IMR-90 (cell line): Measurements from ENCODE around the gene NTM. TPM values are rescaled to one million over a fixed set of nuclear protein-coding genes. Genes with fewer than 3 reads are reported as not detected.
A peak's percentile ranks its signal among the peaks of the same experiment; 100 is the strongest.

ENCODE experiments used
- ATAC-seq: fragments of 200-7000 bp; cut with Tn5 transposase; 2 replicates; pipeline ENCODE4 v1.9.1; 2020; ENCODE audit warnings: low read depth, mild to moderate bottlenecking, moderate library complexity
- BruUV-seq: library from RNA; stranded (reverse); fragments of 400-500 nt; replicated peaks from 2 replicates; lab custom pipeline; 2021; lab: Mats Ljungman, UMichigan
- CTCF ChIA-PET: fragments of 300-600 bp; formaldehyde crosslinking; extraction: SDS; loops from one replicate; lab custom pipeline; 2021; ENCODE audit warnings: antibody characterized with exemption; lab: Yijun Ruan, JAX
- POLR2A ChIA-PET: fragments of 300-600 bp; sonication (Branson Sonifier 250); formaldehyde crosslinking; loops from one replicate; lab custom pipeline; 2022; ENCODE audit warnings: antibody characterized with exemption; ENCODE audit not compliant: unreplicated experiment; lab: Charles Lee
- DNase-seq: peaks from one replicate; pipeline ENCODE4 v3.0.0; 2013
- H2AFZ ChIP-seq: replicated peaks from 2 replicates; pipeline ENCODE3; 2013; ENCODE audit warnings: low read length, mild to moderate bottlenecking; ENCODE audit not compliant: poor library complexity
- H2AK5ac ChIP-seq: 2 replicates; pipeline ENCODE4 v1.6.1; 2013; ENCODE audit warnings: low read depth, low read length, inconsistent platforms
- H2AK9ac ChIP-seq: replicated peaks from 2 replicates; pipeline ENCODE3; 2013; ENCODE audit warnings: mild to moderate bottlenecking, low read depth, low read length, moderate library complexity; ENCODE audit not compliant: poor library complexity
- H2BK120ac ChIP-seq: 2 replicates; pipeline ENCODE4 v1.6.1; 2013; ENCODE audit warnings: low read depth, low read length, inconsistent platforms
- H2BK15ac ChIP-seq: 3 replicates; pipeline ENCODE4 v1.6.1; 2013; ENCODE audit warnings: low read depth, low read length, inconsistent platforms
- H2BK20ac ChIP-seq: 2 replicates; pipeline ENCODE4 v1.6.1; 2013; ENCODE audit warnings: low read depth, mild to moderate bottlenecking, inconsistent platforms, low read length, moderate library complexity
- H2BK5ac ChIP-seq: 2 replicates; pipeline ENCODE4 v1.6.1; 2013; ENCODE audit warnings: mild to moderate bottlenecking, low read depth, low read length, inconsistent platforms; ENCODE audit not compliant: poor library complexity, severe bottlenecking
- H3K14ac ChIP-seq: replicated peaks from 2 replicates; pipeline ENCODE4 v1.6.1; 2013; ENCODE audit warnings: low read depth, low read length, inconsistent platforms
- H3K18ac ChIP-seq: 2 replicates; pipeline ENCODE4 v1.6.1; 2013; ENCODE audit warnings: low read depth, low read length, control low read depth
- H3K23ac ChIP-seq: 2 replicates; pipeline ENCODE4 v1.6.1; 2013; ENCODE audit warnings: low read depth, low read length, inconsistent platforms
- H3K27ac ChIP-seq: 2 replicates; pipeline ENCODE4 v1.5.1; 2013; ENCODE audit warnings: mild to moderate bottlenecking, control low read depth, low read length; ENCODE audit not compliant: insufficient read depth
- H3K27me3 ChIP-seq: 2 replicates; pipeline ENCODE4 v1.6.1; 2013; ENCODE audit warnings: low read length; ENCODE audit not compliant: control insufficient read depth, insufficient read depth
- H3K36me3 ChIP-seq: 2 replicates; pipeline ENCODE4 v1.6.1; 2013; ENCODE audit warnings: low read length, mixed read lengths; ENCODE audit not compliant: control insufficient read depth, insufficient read depth
- H3K4ac ChIP-seq: 2 replicates; pipeline ENCODE4 v1.6.1; 2013; ENCODE audit warnings: low read depth, low read length, inconsistent platforms
- H3K4me1 ChIP-seq: 2 replicates; pipeline ENCODE4 v1.6.1; 2013; ENCODE audit warnings: low read length, mixed read lengths; ENCODE audit not compliant: control insufficient read depth, insufficient read depth
- H3K4me2 ChIP-seq: 2 replicates; pipeline ENCODE4 v1.6.1; 2013; ENCODE audit warnings: low read depth, mild to moderate bottlenecking, control low read depth, low read length, moderate library complexity
- H3K4me3 ChIP-seq: 2 replicates; pipeline ENCODE4 v1.5.1; 2013; ENCODE audit warnings: low read depth, mild to moderate bottlenecking, control low read depth, low read length, moderate library complexity; ENCODE audit not compliant: insufficient read depth
- H3K56ac ChIP-seq: 2 replicates; pipeline ENCODE4 v1.6.1; 2013; ENCODE audit warnings: low read length, inconsistent platforms; ENCODE audit not compliant: insufficient read depth; ENCODE audit errors: extremely low read depth
- H3K79me1 ChIP-seq, 2 experiments: 2 replicates each; pipeline ENCODE4 v1.6.1; 2013; ENCODE audit warnings: low read length in 2 of 2, inconsistent platforms in 1 of 2, low read depth in 1 of 2
- H3K9ac ChIP-seq: 2 replicates; pipeline ENCODE4 v1.6.1; 2013; ENCODE audit warnings: low read depth, low read length, control low read depth
- H3K9me1 ChIP-seq: 2 replicates; pipeline ENCODE4 v1.6.1; 2013; ENCODE audit warnings: low read length, inconsistent platforms; ENCODE audit not compliant: insufficient read depth
- H3K9me3 ChIP-seq: 2 replicates; pipeline ENCODE4 v1.6.1; 2013; ENCODE audit warnings: low read length; ENCODE audit not compliant: control insufficient read depth, insufficient read depth
- H4K20me1 ChIP-seq: 2 replicates; pipeline ENCODE4 v1.6.1; 2013; ENCODE audit warnings: low read length, inconsistent platforms; ENCODE audit not compliant: insufficient read depth
- H4K5ac ChIP-seq: 2 replicates; pipeline ENCODE4 v1.6.1; 2013; ENCODE audit warnings: mild to moderate bottlenecking, low read depth, low read length, control low read depth
- H4K8ac ChIP-seq, 2 experiments: 2 replicates each; pipeline ENCODE4 v1.6.1; 2013; ENCODE audit warnings: low read depth in 2 of 2, low read length in 2 of 2, control low read depth in 1 of 2, inconsistent platforms in 1 of 2
- H4K91ac ChIP-seq: 2 replicates; pipeline ENCODE4 v1.6.1; 2013; ENCODE audit warnings: low read depth, low read length, inconsistent platforms; ENCODE audit not compliant: insufficient read depth
- BHLHE40 ChIP-seq: fragments of 150-350 bp; IDR thresholded peaks from 2 replicates; pipeline ENCODE4 v1.6.1; 2016; ENCODE audit warnings: mild to moderate bottlenecking, low read depth, low read length
- CEBPB ChIP-seq: IDR thresholded peaks from 2 replicates; pipeline ENCODE4 v1.6.1; 2012; ENCODE audit warnings: low read depth, low read length, improper control_type of control experiment
- ELK1 ChIP-seq: fragments of 150-350 bp; IDR thresholded peaks from 2 replicates; pipeline ENCODE4 v1.6.1; 2016; ENCODE audit warnings: low read depth, mild to moderate bottlenecking, low read length, moderate library complexity, borderline replicate concordance
- FOS ChIP-seq: fragments of 150-350 bp; IDR thresholded peaks from 2 replicates; pipeline ENCODE4 v1.6.1; 2016; ENCODE audit warnings: low read depth, low read length
- MAFK ChIP-seq: IDR thresholded peaks from 2 replicates; pipeline ENCODE4 v1.6.1; 2012; ENCODE audit warnings: low read depth, low read length, improper control_type of control experiment
- MAZ ChIP-seq: IDR thresholded peaks from 2 replicates; pipeline ENCODE4 v1.6.1; 2012; ENCODE audit warnings: low read depth, mild to moderate bottlenecking, low read length, improper control_type of control experiment, moderate library complexity, borderline replicate concordance
- MXI1 ChIP-seq: IDR thresholded peaks from 2 replicates; pipeline ENCODE4 v1.6.1; 2012; ENCODE audit warnings: low read depth, mild to moderate bottlenecking, low read length, moderate library complexity, borderline replicate concordance
- NFE2L2 ChIP-seq: fragments of 150-350 bp; IDR thresholded peaks from 2 replicates; pipeline ENCODE4 v1.6.1; 2016; ENCODE audit warnings: low read depth, mild to moderate bottlenecking, low read length
- POLR2A ChIP-seq: IDR thresholded peaks from 2 replicates; pipeline ENCODE4 v1.6.1; 2012; ENCODE audit warnings: mild to moderate bottlenecking, low read depth, low read length
- RAD21 ChIP-seq: IDR thresholded peaks from 2 replicates; pipeline ENCODE4 v1.6.1; 2012; ENCODE audit warnings: low read length, improper control_type of control experiment
- RCOR1 ChIP-seq: IDR thresholded peaks from 2 replicates; pipeline ENCODE4 v1.6.1; 2012; ENCODE audit warnings: mild to moderate bottlenecking, low read length, improper control_type of control experiment; ENCODE audit not compliant: insufficient replicate concordance
- RFX5 ChIP-seq: IDR thresholded peaks from 2 replicates; pipeline ENCODE4 v1.8.0; 2012; ENCODE audit warnings: low read depth, mild to moderate bottlenecking, low read length, moderate library complexity
- SMC3 ChIP-seq: fragments of 150-350 bp; IDR thresholded peaks from 2 replicates; pipeline ENCODE4 v1.6.1; 2016; ENCODE audit warnings: low read depth, mild to moderate bottlenecking, antibody characterized with exemption, low read length, moderate library complexity
- USF2 ChIP-seq: fragments of 150-350 bp; IDR thresholded peaks from 2 replicates; pipeline ENCODE4 v1.6.1; 2017; ENCODE audit warnings: mild to moderate bottlenecking, antibody characterized with exemption, low read length, low read depth
- WGBS, 2 experiments: methylation state at CpG; one replicate each; pipeline versions ENCODE4 v1.1.5 to v1.1.7; 2013; ENCODE audit warnings: missing lambda C conversion rate in 2 of 2; ENCODE audit not compliant: insufficient read length in 1 of 2; ENCODE audit errors: extremely low coverage in 2 of 2; 5-methylcytosine and 5-hydroxymethylcytosine counted together
- dilution Hi-C: fragments of 300-500 bp; cut with HindIII; formaldehyde crosslinking; loops from one replicate; pipeline ENCODE4 v1.14.3; 2018; ENCODE audit warnings: low sequenced_read_pairs; ENCODE audit not compliant: unreplicated experiment
- in situ Hi-C: fragments of 300-500 bp; cut with MboI; formaldehyde crosslinking; loops from 3 replicates; pipeline ENCODE4 v1.14.3; 2019; ENCODE audit warnings: low sequenced_read_pairs, inconsistent platforms, mixed read lengths
- intact Hi-C: fragments of 100-400 bp; cut with micrococcal nuclease; formaldehyde crosslinking; loops from 2 replicates; pipeline ENCODE4 v1.10.0; 2022
- polyA plus RNA-seq, 3 experiments: library from polyadenylated mRNA; depleted of rRNA; stranded (reverse); fragments of >200 nt; gene quantifications; 2 replicates each; pipeline ENCODE4 v1.2.3, GENCODE V29; 2012; ENCODE audit warnings: low replicate concordance in 1 of 3
- total RNA-seq: library from RNA; depleted of rRNA; stranded (reverse); fragments of >200 nt; gene quantifications from 2 replicates; pipeline ENCODE4 v1.2.3, GENCODE V29; 2012

NTM gene
- total and polyA plus RNA-seq, 2 of the 4 experiments (the other 2 are of a cell fraction), result 19.5 to 25.5 TPM

GRCh38 chr11:131770801-131771200 is 400.4 kb downstream of the NTM start:
- H2AK9ac ChIP-seq, result no peak overlapping the region
- peaks cover 4% of the 10 kb centered on the region; the same call in 1 of the 2 replicates for H3K27me3 ChIP-seq
- no peak overlapping the region for H3K9ac ChIP-seq
- H3K27ac ChIP-seq, result no peak overlapping the region
- peak overlapping the region; percentile 3; the same call in 1 of the 3 replicates for H2BK15ac ChIP-seq
- CTCF ChIA-PET, result interaction anchor here (0.7 to 1.4 kb wide), 3 partner anchors 10 to 97 kb away, joined by 3 to 4 read pairs (median 3); no protein-coding TSS in a partner anchor
- H3K56ac ChIP-seq, result no peak overlapping the region
- no TSS peak for BruUV-seq
- H2BK20ac ChIP-seq, result no peak overlapping the region; the same call in 1 of the 2 replicates
- H3K18ac ChIP-seq, result 0 out of 2 replicates have a peak overlapping the region, but pooled peaks have one; percentile 37
- no peaks in the 10 kb centered on the region for H3K36me3 ChIP-seq
- H3K14ac ChIP-seq, result 0 out of 2 replicates have a peak overlapping the region, but pooled peaks have one; percentile 8
- WGBS, 2 experiments, result 43% methylated on average over 1 of the region's 5 CpGs; no CpG with 5 or more reads in 1 of the 2 experiments
- TF ChIP-seq RAD21, result no peak
- no peak for TF ChIP-seq BHLHE40
- no peak for TF ChIP-seq MXI1
- TF ChIP-seq CEBPB, result no peak
- no peak for TF ChIP-seq MAZ
- no peak for TF ChIP-seq FOS
- no peak for TF ChIP-seq RCOR1
- TF ChIP-seq RFX5, result no peak
- no peak for TF ChIP-seq MAFK
- TF ChIP-seq POLR2A, result no peak
- no peak for TF ChIP-seq ELK1
- TF ChIP-seq SMC3, result no peak
- TF ChIP-seq NFE2L2, result no peak
- TF ChIP-seq USF2, result no peak
- H4K91ac ChIP-seq, result no peak overlapping the region
- H3K4me1 ChIP-seq, result peaks cover 2% of the 10 kb centered on the region; the same call in 1 of the 2 replicates
- H4K8ac ChIP-seq, result no peak overlapping the region
- no peak overlapping the region for H3K4me3 ChIP-seq
- no peak overlapping the region for H4K5ac ChIP-seq
- peak overlapping the region; percentile 52; the same call in 1 of the 2 replicates for H3K4me2 ChIP-seq
- no peak overlapping the region for H3K4ac ChIP-seq
- no peaks in the 10 kb centered on the region for H4K20me1 ChIP-seq
- in situ Hi-C loops (no loop called here), intact Hi-C loops (no loop called here), dilution Hi-C loops (no loop called here)
- H2BK120ac ChIP-seq, result no peak overlapping the region; the same call in 1 of the 2 replicates
- no peaks in the 10 kb centered on the region for H3K79me1 ChIP-seq
- POLR2A ChIA-PET, result no interaction called here
- no peak overlapping the region for H3K23ac ChIP-seq
- DNase-seq, result peak; percentile 71
- H2BK5ac ChIP-seq, result no peak overlapping the region
- ATAC-seq, result peak; percentile 69
- peak overlapping the region; percentile 34 for H2AFZ ChIP-seq
- no peaks in the 10 kb centered on the region for H3K9me3 ChIP-seq
- H2AK5ac ChIP-seq, result no peak overlapping the region
- peaks cover 3% of the 10 kb centered on the region for H3K9me1 ChIP-seq
